ENCODE measurements around the gene SCAMP1.

SCAMP1 gene

GRCh38 chr5:78486218-78486617 lies 125.8 kb downstream of the SCAMP1 start:
- no peaks in the 10 kb centered on the region for H3K9me3 ChIP-seq (ENCODE audit: control insufficient read depth in 2 of 2, low read length in 2 of 2)
- peaks cover 9 to 19% of the 10 kb centered on the region in 2 donors for H3K36me3 ChIP-seq (ENCODE audit: control insufficient read depth in 2 of 2, insufficient read depth in 2 of 2, low read length in 2 of 2)
- H3K27me3 ChIP-seq (ENCODE audit: control insufficient read depth in 2 of 2, insufficient read depth in 2 of 2, low read length in 2 of 2): no peaks in the 10 kb centered on the region
- no peak overlapping the region for H3K9ac ChIP-seq (ENCODE audit: low read depth in 1 of 2, low read length in 2 of 2)
- peaks cover 0 to 3% of the 10 kb centered on the region in 2 donors for H3K4me1 ChIP-seq (ENCODE audit: control insufficient read depth in 2 of 2, insufficient read depth in 2 of 2, low read length in 2 of 2)
- no peak overlapping the region for H3K27ac ChIP-seq (ENCODE audit: low read depth in 2 of 2, low read length in 2 of 2)
- H3K4me3 ChIP-seq (ENCODE audit: low read length in 2 of 2): no peak overlapping the region

GRCh38 chr5:78487846-78488245 lies 127.4 kb downstream of the SCAMP1 start:
- Histone ChIP-seq H3K36me3 (ENCODE audit: control insufficient read depth in 2 of 2, insufficient read depth in 2 of 2, low read length in 2 of 2) (peaks cover 9 to 20% of the 10 kb centered on the region in 2 donors), H3K4me1 (ENCODE audit: control insufficient read depth in 2 of 2, insufficient read depth in 2 of 2, low read length in 2 of 2) (peaks cover 0 to 3% of the 10 kb centered on the region in 2 donors), H3K27me3 (ENCODE audit: control insufficient read depth in 2 of 2, insufficient read depth in 2 of 2, low read length in 2 of 2) (no peaks in the 10 kb centered on the region), H3K9ac (ENCODE audit: low read depth in 1 of 2, low read length in 2 of 2) (no peak overlapping the region), H3K4me3 (ENCODE audit: low read length in 2 of 2) (no peak overlapping the region), H3K27ac (ENCODE audit: low read depth in 2 of 2, low read length in 2 of 2) (no peak overlapping the region), H3K9me3 (ENCODE audit: control insufficient read depth in 2 of 2, low read length in 2 of 2) (no peaks in the 10 kb centered on the region)

GRCh38 chr5:78490709-78491485 lies 130.5 kb downstream of the SCAMP1 start:
- no peak overlapping the region for H3K4me3 ChIP-seq (ENCODE audit: low read length in 2 of 2)
- no peaks in the 10 kb centered on the region for H3K9me3 ChIP-seq (ENCODE audit: control insufficient read depth in 2 of 2, low read length in 2 of 2)
- H3K36me3 ChIP-seq (ENCODE audit: control insufficient read depth in 2 of 2, insufficient read depth in 2 of 2, low read length in 2 of 2): peaks cover 9 to 20% of the 10 kb centered on the region in 2 donors
- H3K9ac ChIP-seq (ENCODE audit: low read depth in 1 of 2, low read length in 2 of 2): no peak overlapping the region
- H3K27ac ChIP-seq (ENCODE audit: low read depth in 2 of 2, low read length in 2 of 2): no peak overlapping the region
- H3K4me1 ChIP-seq (ENCODE audit: control insufficient read depth in 2 of 2, insufficient read depth in 2 of 2, low read length in 2 of 2): no peaks in the 10 kb centered on the region
- H3K27me3 ChIP-seq (ENCODE audit: control insufficient read depth in 2 of 2, insufficient read depth in 2 of 2, low read length in 2 of 2): no peaks in the 10 kb centered on the region

- no peaks in the 10 kb centered on the region for H3K9me3 ChIP-seq (ENCODE audit: control insufficient read depth in 2 of 2, low read length in 2 of 2)
- H3K4me1 ChIP-seq (ENCODE audit: control insufficient read depth in 2 of 2, insufficient read depth in 2 of 2, low read length in 2 of 2): no peaks in the 10 kb centered on the region
- no peaks in the 10 kb centered on the region for H3K27me3 ChIP-seq (ENCODE audit: control insufficient read depth in 2 of 2, insufficient read depth in 2 of 2, low read length in 2 of 2)
- peaks cover 9 to 16% of the 10 kb centered on the region in 2 donors for H3K36me3 ChIP-seq (ENCODE audit: control insufficient read depth in 2 of 2, insufficient read depth in 2 of 2, low read length in 2 of 2)
- H3K27ac ChIP-seq (ENCODE audit: low read depth in 2 of 2, low read length in 2 of 2): no peak overlapping the region
- no peak overlapping the region for H3K4me3 ChIP-seq (ENCODE audit: low read length in 2 of 2)
- H3K9ac ChIP-seq (ENCODE audit: low read depth in 1 of 2, low read length in 2 of 2): no peak overlapping the region
Measured at GRCh38 chr5:78492224-78492623, 131.8 kb downstream of the SCAMP1 start.

GRCh38 chr5:78492650-78493049 lies 132.2 kb downstream of the SCAMP1 start:
- Histone ChIP-seq H3K4me3 (ENCODE audit: low read length in 2 of 2) (no peak overlapping the region), H3K4me1 (ENCODE audit: control insufficient read depth in 2 of 2, insufficient read depth in 2 of 2, low read length in 2 of 2) (no peaks in the 10 kb centered on the region), H3K9ac (ENCODE audit: low read depth in 1 of 2, low read length in 2 of 2) (no peak overlapping the region), H3K9me3 (ENCODE audit: control insufficient read depth in 2 of 2, low read length in 2 of 2) (no peaks in the 10 kb centered on the region), H3K27me3 (ENCODE audit: control insufficient read depth in 2 of 2, insufficient read depth in 2 of 2, low read length in 2 of 2) (no peaks in the 10 kb centered on the region), H3K36me3 (ENCODE audit: control insufficient read depth in 2 of 2, insufficient read depth in 2 of 2, low read length in 2 of 2) (peaks cover 9 to 14% of the 10 kb centered on the region in 2 donors), H3K27ac (ENCODE audit: low read depth in 2 of 2, low read length in 2 of 2) (no peak overlapping the region)

GRCh38 chr5:78495800-78496199 lies 135.4 kb downstream of the SCAMP1 start:
- no peaks in the 10 kb centered on the region for H3K4me1 ChIP-seq (ENCODE audit: control insufficient read depth in 2 of 2, insufficient read depth in 2 of 2, low read length in 2 of 2)
- peaks cover 2% of the 10 kb centered on the region in 2 donors for H3K36me3 ChIP-seq (ENCODE audit: control insufficient read depth in 2 of 2, insufficient read depth in 2 of 2, low read length in 2 of 2)
- H3K4me3 ChIP-seq (ENCODE audit: low read length in 2 of 2): no peak overlapping the region
- no peak overlapping the region for H3K9ac ChIP-seq (ENCODE audit: low read depth in 1 of 2, low read length in 2 of 2)
- H3K27ac ChIP-seq (ENCODE audit: low read depth in 2 of 2, low read length in 2 of 2): no peak overlapping the region
- no peaks in the 10 kb centered on the region for H3K9me3 ChIP-seq (ENCODE audit: control insufficient read depth in 2 of 2, low read length in 2 of 2)
- H3K27me3 ChIP-seq (ENCODE audit: control insufficient read depth in 2 of 2, insufficient read depth in 2 of 2, low read length in 2 of 2): no peaks in the 10 kb centered on the region

GRCh38 chr5:78496373-78496772 lies 136.0 kb downstream of the SCAMP1 start:
- H3K9me3 ChIP-seq (ENCODE audit: control insufficient read depth in 2 of 2, low read length in 2 of 2): no peaks in the 10 kb centered on the region
- no peak overlapping the region for H3K27ac ChIP-seq (ENCODE audit: low read depth in 2 of 2, low read length in 2 of 2)
- H3K4me1 ChIP-seq (ENCODE audit: control insufficient read depth in 2 of 2, insufficient read depth in 2 of 2, low read length in 2 of 2): no peaks in the 10 kb centered on the region
- H3K4me3 ChIP-seq (ENCODE audit: low read length in 2 of 2): no peak overlapping the region
- H3K9ac ChIP-seq (ENCODE audit: low read depth in 1 of 2, low read length in 2 of 2): no peak overlapping the region
- H3K36me3 ChIP-seq (ENCODE audit: control insufficient read depth in 2 of 2, insufficient read depth in 2 of 2, low read length in 2 of 2): peaks cover 0 to 2% of the 10 kb centered on the region in 2 donors
- H3K27me3 ChIP-seq (ENCODE audit: control insufficient read depth in 2 of 2, insufficient read depth in 2 of 2, low read length in 2 of 2): no peaks in the 10 kb centered on the region

- H3K4me1 ChIP-seq (ENCODE audit: control insufficient read depth in 2 of 2, insufficient read depth in 2 of 2, low read length in 2 of 2): no peaks in the 10 kb centered on the region
- H3K36me3 ChIP-seq (ENCODE audit: control insufficient read depth in 2 of 2, insufficient read depth in 2 of 2, low read length in 2 of 2): peaks cover 0 to 2% of the 10 kb centered on the region in 2 donors
- no peaks in the 10 kb centered on the region for H3K27me3 ChIP-seq (ENCODE audit: control insufficient read depth in 2 of 2, insufficient read depth in 2 of 2, low read length in 2 of 2)
- no peaks in the 10 kb centered on the region for H3K9me3 ChIP-seq (ENCODE audit: control insufficient read depth in 2 of 2, low read length in 2 of 2)
- H3K27ac ChIP-seq (ENCODE audit: low read depth in 2 of 2, low read length in 2 of 2): no peak overlapping the region
- H3K9ac ChIP-seq (ENCODE audit: low read depth in 1 of 2, low read length in 2 of 2): no peak overlapping the region
- no peak overlapping the region for H3K4me3 ChIP-seq (ENCODE audit: low read length in 2 of 2)
Measured at GRCh38 chr5:78497573-78498533, 137.4 kb downstream of the SCAMP1 start.

GRCh38 chr5:78499485-78499884 lies 139.1 kb downstream of the SCAMP1 start:
- no peak overlapping the region for H3K27ac ChIP-seq (ENCODE audit: low read depth in 2 of 2, low read length in 2 of 2)
- H3K27me3 ChIP-seq (ENCODE audit: control insufficient read depth in 2 of 2, insufficient read depth in 2 of 2, low read length in 2 of 2): no peaks in the 10 kb centered on the region
- H3K9me3 ChIP-seq (ENCODE audit: control insufficient read depth in 2 of 2, low read length in 2 of 2): no peaks in the 10 kb centered on the region
- peaks cover 0 to 2% of the 10 kb centered on the region in 2 donors for H3K36me3 ChIP-seq (ENCODE audit: control insufficient read depth in 2 of 2, insufficient read depth in 2 of 2, low read length in 2 of 2)
- H3K4me3 ChIP-seq (ENCODE audit: low read length in 2 of 2): no peak overlapping the region
- H3K9ac ChIP-seq (ENCODE audit: low read depth in 1 of 2, low read length in 2 of 2): no peak overlapping the region
- H3K4me1 ChIP-seq (ENCODE audit: control insufficient read depth in 2 of 2, insufficient read depth in 2 of 2, low read length in 2 of 2): peaks cover 2% of the 10 kb centered on the region in 2 donors

GRCh38 chr5:78500028-78500427 lies 139.6 kb downstream of the SCAMP1 start:
- no peak overlapping the region for H3K4me3 ChIP-seq (ENCODE audit: low read length in 2 of 2)
- no peaks in the 10 kb centered on the region for H3K27me3 ChIP-seq (ENCODE audit: control insufficient read depth in 2 of 2, insufficient read depth in 2 of 2, low read length in 2 of 2)
- H3K36me3 ChIP-seq (ENCODE audit: control insufficient read depth in 2 of 2, insufficient read depth in 2 of 2, low read length in 2 of 2): peaks cover 0 to 2% of the 10 kb centered on the region in 2 donors
- no peak overlapping the region for H3K27ac ChIP-seq (ENCODE audit: low read depth in 2 of 2, low read length in 2 of 2)
- H3K9me3 ChIP-seq (ENCODE audit: control insufficient read depth in 2 of 2, low read length in 2 of 2): no peaks in the 10 kb centered on the region
- no peak overlapping the region for H3K9ac ChIP-seq (ENCODE audit: low read depth in 1 of 2, low read length in 2 of 2)
- H3K4me1 ChIP-seq (ENCODE audit: control insufficient read depth in 2 of 2, insufficient read depth in 2 of 2, low read length in 2 of 2): peaks cover 4 to 7% of the 10 kb centered on the region in 2 donors

All from mucosa of rectum (tissue), 2 donors.